Neuronal stem cell (in vitro differentiated cells): Measurements from ENCODE around the gene INCA1.

Experiments
- DNase-seq: peaks from one replicate; pipeline ENCODE4 v3.0.0-alpha.2; 2013; ENCODE audit warnings: low spot score
- H2AFZ ChIP-seq: one replicate; pipeline ENCODE4 v1.6.1; 2013; ENCODE audit warnings: mild to moderate bottlenecking, low read length, inconsistent platforms
- H2AK5ac ChIP-seq: 2 replicates; pipeline ENCODE4 v1.6.1; 2013; ENCODE audit warnings: low read depth, mild to moderate bottlenecking, inconsistent platforms, low read length, moderate library complexity, mixed read lengths
- H2BK120ac ChIP-seq: 2 replicates; pipeline ENCODE4 v1.6.1; 2013; ENCODE audit warnings: low read depth, mild to moderate bottlenecking, inconsistent platforms, low read length, moderate library complexity, mixed read lengths
- H2BK12ac ChIP-seq: one replicate; pipeline ENCODE4 v1.6.1; 2013; ENCODE audit warnings: low read length, inconsistent platforms
- H2BK15ac ChIP-seq: 2 replicates; pipeline ENCODE4 v1.6.1; 2013; ENCODE audit warnings: mild to moderate bottlenecking, low read length, inconsistent platforms, mixed read lengths
- H2BK5ac ChIP-seq: one replicate; pipeline ENCODE4 v1.6.1; 2013; ENCODE audit warnings: inconsistent platforms, mild to moderate bottlenecking, low read length, moderate library complexity
- H3K14ac ChIP-seq: one replicate; pipeline ENCODE4 v1.6.1; 2013; ENCODE audit warnings: low read length, inconsistent platforms
- H3K18ac ChIP-seq: 2 replicates; pipeline ENCODE4 v1.6.1; 2013; ENCODE audit warnings: low read length, inconsistent platforms
- H3K23ac ChIP-seq: 2 replicates; pipeline ENCODE4 v1.6.1; 2013; ENCODE audit warnings: low read depth, mild to moderate bottlenecking, mixed read lengths, low read length, inconsistent platforms; ENCODE audit not compliant: poor library complexity
- H3K27ac ChIP-seq: replicated peaks from 3 replicates; pipeline ENCODE4 v1.5.1; 2013; ENCODE audit warnings: low read length, inconsistent platforms
- H3K27me3 ChIP-seq, 3 experiments: 2 replicates each; pipeline ENCODE4 v1.6.1; 2013; ENCODE audit warnings: low read length in 3 of 3, mild to moderate bottlenecking in 2 of 3, inconsistent platforms in 1 of 3, low read depth in 1 of 3, mixed read lengths in 1 of 3, moderate library complexity in 1 of 3; ENCODE audit not compliant: control insufficient read depth in 3 of 3, insufficient read depth in 3 of 3
- H3K36me3 ChIP-seq, 2 donors: replicated peaks in 1 of 2; 2 replicates each; pipeline ENCODE4 v1.6.1; 2013; ENCODE audit warnings: low read length in 2 of 2; ENCODE audit not compliant: control insufficient read depth in 2 of 2, insufficient read depth in 2 of 2
- H3K4ac ChIP-seq: 2 replicates; pipeline ENCODE4 v1.6.1; 2013; ENCODE audit warnings: inconsistent platforms, mild to moderate bottlenecking, low read length, moderate library complexity
- H3K4me1 ChIP-seq, 2 donors: 1 replicate in 1 of 2; 2 replicates in 1 of 2; pipeline ENCODE4 v1.6.1; 2013; ENCODE audit warnings: low read length in 2 of 2, low read depth in 1 of 2; ENCODE audit not compliant: control insufficient read depth in 2 of 2, insufficient read depth in 1 of 2
- H3K4me2 ChIP-seq: one replicate; pipeline ENCODE4 v1.6.1; 2013; ENCODE audit warnings: mild to moderate bottlenecking, low read length, inconsistent platforms; ENCODE audit not compliant: insufficient read depth, poor library complexity, severe bottlenecking
- H3K4me3 ChIP-seq, 2 donors: 2 replicates each; pipeline ENCODE4 v1.5.1; 2013; ENCODE audit warnings: low read length in 2 of 2, mild to moderate bottlenecking in 2 of 2, inconsistent platforms in 1 of 2, moderate library complexity in 1 of 2
- H3K79me1 ChIP-seq: one replicate; pipeline ENCODE4 v1.6.1; 2013; ENCODE audit warnings: low read depth, mild to moderate bottlenecking, inconsistent platforms, low read length, moderate library complexity
- H3K9ac ChIP-seq: one replicate; pipeline ENCODE4 v1.6.1; 2013; ENCODE audit warnings: mild to moderate bottlenecking, low read depth, low read length, inconsistent platforms; ENCODE audit not compliant: poor library complexity
- H3K9me3 ChIP-seq, 2 donors: replicated peaks in 1 of 2; 2 replicates each; pipeline versions ENCODE3 to v1.6.1; 2013; ENCODE audit warnings: low read length in 2 of 2, mild to moderate bottlenecking in 2 of 2, inconsistent platforms in 1 of 2, low read depth in 1 of 2, mixed read lengths in 1 of 2, moderate library complexity in 1 of 2; ENCODE audit not compliant: control insufficient read depth in 2 of 2, insufficient read depth in 1 of 2
- H4K8ac ChIP-seq: one replicate; pipeline ENCODE4 v1.6.1; 2013; ENCODE audit warnings: low read depth, mild to moderate bottlenecking, inconsistent platforms, low read length, moderate library complexity
- H4K91ac ChIP-seq: one replicate; pipeline ENCODE4 v1.6.1; 2013; ENCODE audit warnings: low read length, low read depth, mild to moderate bottlenecking, inconsistent platforms; ENCODE audit not compliant: poor library complexity
- WGBS, 2 donors: extraction: QIAGEN DNeasy Blood & Tissue Kit; methylation state at CpG; one replicate each; pipeline ENCODE4 v1.1.7; 2013; ENCODE audit warnings: missing lambda C conversion rate in 2 of 2, mixed read lengths in 1 of 2; ENCODE audit not compliant: insufficient read length in 2 of 2, insufficient replicate concordance in 1 of 2; ENCODE audit errors: extremely low coverage in 2 of 2; 5-methylcytosine and 5-hydroxymethylcytosine counted together

The INCA1 gene

GRCh38 chr17:4944163-4944553 is 53.2 kb downstream of the INCA1 start:
- Histone ChIP-seq H2BK15ac (no peak overlapping the region), H3K27me3 (no peaks in the 10 kb centered on the region), H3K23ac (peak overlapping the region; percentile 12), H3K4me3 (no peak overlapping the region), H4K91ac (no peak overlapping the region), H2BK12ac (no peak overlapping the region), H4K8ac (no peak overlapping the region), H2AK5ac (no peak overlapping the region), H3K4me2 (no peak overlapping the region), H3K4me1 (peaks cover 11 to 12% of the 10 kb centered on the region in 2 donors), H3K36me3 (peaks cover 40 to 56% of the 10 kb centered on the region in 2 donors), H3K79me1 (peaks cover 14% of the 10 kb centered on the region), H3K14ac (no peak overlapping the region), H2BK5ac (no peak overlapping the region), H3K9ac (no peak overlapping the region), H3K27ac (no peak overlapping the region), H3K18ac (no peak overlapping the region), H2AFZ (no peak overlapping the region), H2BK120ac (no peak overlapping the region), H3K9me3 (no peaks in the 10 kb centered on the region), H3K4ac (no peak overlapping the region)
- no peak for DNase-seq
- no CpG with 5 or more reads among the region's 3 CpGs for WGBS, 2 donors

GRCh38 chr17:4942760-4943508 is 54.4 kb downstream of the INCA1 start:
- Histone ChIP-seq H2BK120ac (no peak overlapping the region), H3K27ac (no peak overlapping the region), H4K91ac (no peak overlapping the region), H2BK5ac (no peak overlapping the region), H3K36me3 (peaks cover 45 to 64% of the 10 kb centered on the region in 2 donors), H3K14ac (no peak overlapping the region), H2BK15ac (no peak overlapping the region), H3K27me3 (no peaks in the 10 kb centered on the region), H3K9me3 (no peaks in the 10 kb centered on the region), H2AFZ (no peak overlapping the region), H3K9ac (no peak overlapping the region), H3K23ac (no peak overlapping the region), H2AK5ac (no peak overlapping the region), H3K18ac (no peak overlapping the region), H3K79me1 (peaks cover 22% of the 10 kb centered on the region), H3K4me2 (no peak overlapping the region), H3K4me3 (peak overlapping the region in 1 of 2 donors; percentile 4), H2BK12ac (no peak overlapping the region), H3K4me1 (peaks cover 17 to 20% of the 10 kb centered on the region in 2 donors), H4K8ac (no peak overlapping the region), H3K4ac (no peak overlapping the region)
- no CpG with 5 or more reads among the region's 13 CpGs for WGBS, 2 donors
- no peak for DNase-seq

GRCh38 chr17:4941319-4941610 is 56.1 kb downstream of the INCA1 start:
- no peak for DNase-seq
- no peak overlapping the region for H3K14ac ChIP-seq

GRCh38 chr17:4940555-4941318 is 56.6 kb downstream of the INCA1 start:
- Histone ChIP-seq H3K23ac (no peak overlapping the region), H3K9ac (peak overlapping the region; percentile 95), H3K18ac (peak overlapping the region; percentile 32), H2AFZ (peak overlapping the region; percentile 90), H3K4me2 (peak overlapping the region; percentile 95), H2BK12ac (no peak overlapping the region), H2BK15ac (no peak overlapping the region), H3K4me1 (peaks cover 12% of the 10 kb centered on the region in 2 donors), H3K4me3 (peak overlapping the region; percentile 93 to 95), H4K91ac (no peak overlapping the region), H3K36me3 (peaks cover 51 to 72% of the 10 kb centered on the region in 2 donors), H3K27me3 (no peaks in the 10 kb centered on the region), H3K79me1 (peaks cover 24% of the 10 kb centered on the region), H2BK120ac (no peak overlapping the region), H3K9me3 (no peaks in the 10 kb centered on the region), H3K14ac (no peak overlapping the region), H3K27ac (peak overlapping the region; percentile 95), H2BK5ac (no peak overlapping the region), H4K8ac (no peak overlapping the region), H3K4ac (peak overlapping the region; percentile 30), H2AK5ac (peak overlapping the region; percentile 88)
- DNase-seq = no peak
- no CpG with 5 or more reads among the region's 29 CpGs for WGBS, 2 donors

More at GRCh38 chr17:4941319-4941610, 56.1 kb downstream of the INCA1 start:
- Histone ChIP-seq H4K91ac (no peak overlapping the region), H2BK15ac (no peak overlapping the region), H3K27ac (no peak overlapping the region), H3K4me2 (peak overlapping the region; percentile 95), H3K36me3 (peaks cover 54 to 72% of the 10 kb centered on the region in 2 donors), H2BK12ac (no peak overlapping the region), H3K9me3 (no peaks in the 10 kb centered on the region), H3K4ac (no peak overlapping the region), H3K4me1 (peaks cover 13 to 15% of the 10 kb centered on the region in 2 donors), H3K4me3 (peak overlapping the region in 1 of 2 donors; percentile 93), H2BK120ac (no peak overlapping the region), H3K9ac (no peak overlapping the region), H4K8ac (no peak overlapping the region), H2AK5ac (no peak overlapping the region), H3K79me1 (peaks cover 26% of the 10 kb centered on the region), H3K23ac (no peak overlapping the region), H3K27me3 (no peaks in the 10 kb centered on the region), H3K18ac (no peak overlapping the region), H2AFZ (no peak overlapping the region), H2BK5ac (no peak overlapping the region)
- WGBS, 2 donors = no CpG with 5 or more reads among the region's 4 CpGs
